Measurements from ENCODE around the gene JMJD6.
"Not testable (repeated sequence)": the region's sequence is repeated elsewhere in the genome, so short reads cannot be mapped to it uniquely, and the experiment has no call there.

Gene JMJD6

GRCh38 chr17:76726231-76726775, at the start of gene JMJD6:
Gene JMJD6, minus strand, starts transcription at chr17:76726606. Its CDS starts 131 bp downstream, at chr17:76726475.
- DNase-seq (ENCODE audit: low read depth in 2 of 2, low spot score in 1 of 2), result peak; percentile 79 to 92

- DNase-seq (ENCODE audit: low read depth in 2 of 2, low spot score in 1 of 2), result no peak
These were observed 48.7 kb upstream of the JMJD6 start for GRCh38 chr17:76775021-76775600.

DNA sequence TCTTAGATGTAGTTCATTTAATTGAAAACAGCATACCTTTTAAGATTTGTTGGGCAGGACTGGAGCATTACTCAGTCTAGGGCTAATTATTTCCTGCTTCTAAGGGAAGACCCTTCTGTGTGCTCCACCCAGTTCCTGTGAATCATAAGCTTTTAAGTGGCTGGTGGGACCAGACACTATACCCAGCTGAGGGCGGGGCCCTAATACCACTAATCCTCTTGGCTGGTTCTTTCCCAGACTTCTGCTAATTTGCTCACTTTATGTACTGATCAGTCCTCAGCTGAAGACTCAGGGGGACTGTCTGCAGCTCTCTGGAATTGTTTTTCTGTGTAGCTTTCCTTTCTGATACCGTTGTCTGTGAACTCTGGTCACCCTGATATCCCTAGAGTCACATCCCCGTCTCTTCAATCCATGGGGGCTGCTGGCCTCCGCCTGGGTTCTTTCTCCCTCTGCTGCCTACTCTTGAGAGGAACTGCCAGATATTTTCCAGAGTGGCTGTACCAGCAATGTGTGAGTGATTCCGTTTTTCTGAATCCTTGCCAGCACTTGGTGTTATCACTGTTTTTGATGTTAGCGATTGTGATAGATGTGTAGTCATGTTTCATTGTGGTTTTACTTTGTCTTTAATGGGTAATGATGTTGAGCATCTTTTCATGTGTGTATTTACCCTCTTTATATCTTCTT, 46.6 kb upstream of the JMJD6 start:
- DNase-seq (ENCODE audit: low read depth in 2 of 2, low spot score in 1 of 2), result peak; percentile 16 to 37

- DNase-seq (ENCODE audit: low read depth in 2 of 2, low spot score in 1 of 2), result no peak
These were observed 32.2 kb upstream of the JMJD6 start for GRCh38 chr17:76758570-76758969.

DNA sequence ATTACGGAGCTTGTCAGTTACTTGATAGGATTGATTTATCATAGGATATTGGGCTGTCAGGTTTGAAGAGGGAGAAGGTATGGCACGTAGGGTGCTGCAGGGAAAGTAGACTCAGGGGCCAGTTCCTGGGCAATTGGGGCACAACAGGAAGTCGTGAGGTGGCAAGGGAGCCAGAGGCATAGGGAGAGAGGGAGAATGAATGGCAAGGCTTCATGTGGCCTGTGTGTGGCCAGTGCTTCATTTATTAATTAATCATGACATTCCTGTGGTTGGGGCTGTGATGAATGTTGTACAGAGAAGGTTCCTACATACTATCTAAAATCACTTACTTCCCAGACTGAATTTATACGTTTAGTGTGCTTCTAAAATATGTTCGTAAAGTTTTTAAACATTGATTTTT, 30.9 kb upstream of the JMJD6 start:
- DNase-seq (ENCODE audit: low read depth in 2 of 2, low spot score in 1 of 2), result no peak

DNA sequence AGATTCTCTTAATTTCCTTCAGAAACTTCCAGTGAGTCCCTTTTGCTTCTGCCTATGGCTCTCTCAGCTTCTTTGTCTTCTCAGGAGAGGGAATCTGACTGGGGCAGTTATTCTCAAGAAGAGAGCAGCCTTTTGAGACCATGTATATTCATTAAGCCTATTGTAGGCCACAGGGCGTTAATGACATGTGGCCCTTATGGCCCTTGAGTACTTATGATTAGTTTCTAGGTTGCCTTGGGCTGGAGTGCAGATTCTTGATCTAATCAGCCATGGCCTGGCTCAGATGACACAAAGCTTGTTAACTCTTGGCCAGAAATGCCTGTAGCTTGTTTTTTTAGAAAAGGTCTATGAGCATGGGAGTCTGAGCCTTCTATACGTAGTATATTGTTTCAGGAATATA, 28.9 kb upstream of the JMJD6 start:
- no peak for DNase-seq (ENCODE audit: low read depth in 2 of 2, low spot score in 1 of 2)

DNA sequence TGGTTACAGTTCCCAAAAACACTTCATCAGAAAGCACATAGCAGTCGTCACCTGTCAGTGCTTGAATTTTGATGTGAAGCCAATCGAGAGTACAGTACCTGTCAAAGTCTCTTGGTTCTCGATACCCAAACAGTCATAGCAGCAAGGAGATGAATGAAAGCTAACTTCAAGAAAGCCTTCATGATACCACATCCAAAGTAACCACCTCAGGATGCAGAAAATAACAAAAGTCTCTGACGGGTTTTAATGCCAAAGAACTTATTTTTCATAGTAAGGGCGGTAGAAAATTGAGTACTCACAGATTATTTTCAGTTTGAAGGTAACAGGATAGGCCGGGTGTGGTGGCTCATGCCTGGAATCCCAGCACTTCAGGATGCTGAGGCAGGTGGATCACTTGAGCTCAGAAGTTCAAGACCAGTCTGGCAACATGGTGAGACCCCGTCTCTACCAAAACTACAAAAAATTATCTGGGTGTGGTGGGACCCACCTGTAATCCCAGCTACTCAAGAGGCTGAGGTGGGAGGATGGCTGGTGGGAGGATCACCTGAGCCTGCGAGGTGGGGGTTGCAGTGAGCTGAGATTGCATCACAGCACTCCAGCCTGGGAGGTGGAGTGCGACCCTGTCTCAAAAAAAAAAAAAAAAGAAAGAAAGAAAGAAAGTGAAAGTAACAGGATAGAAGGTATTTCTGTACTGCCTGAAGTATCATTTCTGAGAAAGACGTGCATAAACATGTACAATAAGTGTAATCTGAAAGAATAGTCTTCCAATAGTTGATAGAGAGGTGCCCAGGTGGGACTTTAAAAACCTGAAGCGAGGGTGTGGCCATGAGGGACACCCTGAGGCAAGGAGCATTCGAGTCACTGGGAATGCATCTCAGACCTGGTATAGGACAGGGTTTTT, 26.9 kb upstream of the JMJD6 start:
- no peak for DNase-seq (ENCODE audit: low read depth in 2 of 2, low spot score in 1 of 2)

- DNase-seq (ENCODE audit: low read depth in 2 of 2, low spot score in 1 of 2), result no peak
These were observed 25.6 kb upstream of the JMJD6 start for GRCh38 chr17:76752006-76752405.

GRCh38 chr17:76751416-76751993, 25.1 kb upstream of the JMJD6 start:
- DNase-seq (ENCODE audit: low read depth in 2 of 2, low spot score in 1 of 2), result no peak

DNA sequence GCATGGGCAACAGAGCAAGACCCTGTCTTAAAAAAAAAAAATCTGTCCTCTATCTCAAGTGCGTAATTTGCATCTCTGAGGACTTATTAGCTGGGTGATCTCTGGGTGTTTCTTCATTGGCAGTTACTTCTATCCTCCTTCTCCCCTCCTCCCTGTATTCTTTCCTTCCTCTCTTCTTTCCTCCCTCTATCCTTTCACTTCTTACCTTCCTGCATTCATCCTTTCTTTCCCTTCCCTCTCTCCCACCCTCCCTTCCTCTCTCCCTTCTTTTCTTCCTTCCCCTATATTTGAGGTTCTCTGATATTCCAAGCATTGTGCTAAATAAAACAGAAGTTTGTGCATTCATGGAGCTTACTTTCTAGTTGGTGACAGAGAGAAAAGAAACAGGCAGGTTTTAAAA, 22.3 kb upstream of the JMJD6 start:
- DNase-seq (ENCODE audit: low read depth in 2 of 2, low spot score in 1 of 2), result no peak

- no peak for DNase-seq (ENCODE audit: low read depth in 2 of 2, low spot score in 1 of 2)
These were observed 21.4 kb upstream of the JMJD6 start for GRCh38 chr17:76747716-76748363.

- not testable (repeated sequence) for DNase-seq (ENCODE audit: low read depth in 2 of 2, low spot score in 1 of 2)
These were observed 19.4 kb upstream of the JMJD6 start for GRCh38 chr17:76745785-76746184.

DNA sequence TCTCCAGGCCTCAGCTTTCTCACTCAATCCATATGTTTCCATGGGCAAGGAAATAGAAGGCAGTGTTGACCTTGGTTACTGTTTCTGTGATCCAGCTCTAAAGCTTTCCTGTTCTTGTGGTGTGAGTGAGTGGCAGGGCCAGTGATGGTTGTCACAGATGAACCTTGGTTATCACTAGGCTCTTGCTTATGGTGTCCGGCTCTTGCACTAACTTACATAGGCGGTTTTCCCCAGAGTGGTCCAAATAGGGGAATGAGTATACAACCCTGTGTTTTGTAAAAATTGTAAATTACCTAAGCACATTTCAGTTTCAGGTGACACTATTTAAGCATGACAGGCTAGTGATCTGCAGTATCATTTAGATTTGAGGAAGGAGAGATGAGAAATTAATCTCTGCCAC, 18.3 kb upstream of the JMJD6 start:
- DNase-seq (ENCODE audit: low read depth in 2 of 2, low spot score in 1 of 2), result no peak

GRCh38 chr17:76742958-76743357, 16.6 kb upstream of the JMJD6 start:
- no peak for DNase-seq (ENCODE audit: low read depth in 2 of 2, low spot score in 1 of 2)

DNA sequence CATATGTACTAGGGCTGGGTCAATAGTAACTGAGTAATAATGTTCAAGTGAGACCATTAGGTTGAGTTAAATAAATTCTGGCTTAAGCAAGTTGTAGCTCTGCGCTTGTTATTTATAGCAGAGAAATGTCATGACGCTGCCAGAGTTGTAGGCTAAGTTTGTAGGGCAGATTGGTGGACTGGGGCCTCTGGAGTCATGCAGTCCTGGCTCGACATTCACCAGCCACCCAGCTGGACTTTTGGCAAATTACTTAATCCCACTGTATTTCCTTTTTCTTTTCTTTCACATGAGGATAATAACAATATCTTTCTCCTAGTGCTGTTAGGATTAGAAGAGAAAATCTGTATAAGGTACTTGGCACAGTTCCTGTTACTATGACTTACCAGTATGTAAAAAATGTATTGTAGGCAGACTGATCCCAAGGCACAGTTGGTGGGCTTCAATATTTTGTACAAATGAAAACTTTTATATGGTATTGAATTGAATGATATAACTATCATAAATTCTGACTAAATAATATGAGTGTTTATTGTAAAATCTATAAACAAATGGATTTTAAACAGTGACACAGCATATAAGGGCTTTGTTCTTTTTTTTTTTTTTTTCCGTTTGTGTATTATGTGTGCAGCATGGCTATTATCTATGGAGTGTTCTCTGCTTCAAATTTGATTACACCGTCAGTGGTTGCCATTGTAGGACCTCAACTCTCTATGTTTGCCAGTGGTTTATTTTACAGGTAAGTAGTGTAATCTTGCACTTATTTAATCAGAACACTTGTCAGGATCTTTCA, 14.1 kb upstream of the JMJD6 start:
- DNase-seq (ENCODE audit: low read depth in 2 of 2, low spot score in 1 of 2), result no peak

DNA sequence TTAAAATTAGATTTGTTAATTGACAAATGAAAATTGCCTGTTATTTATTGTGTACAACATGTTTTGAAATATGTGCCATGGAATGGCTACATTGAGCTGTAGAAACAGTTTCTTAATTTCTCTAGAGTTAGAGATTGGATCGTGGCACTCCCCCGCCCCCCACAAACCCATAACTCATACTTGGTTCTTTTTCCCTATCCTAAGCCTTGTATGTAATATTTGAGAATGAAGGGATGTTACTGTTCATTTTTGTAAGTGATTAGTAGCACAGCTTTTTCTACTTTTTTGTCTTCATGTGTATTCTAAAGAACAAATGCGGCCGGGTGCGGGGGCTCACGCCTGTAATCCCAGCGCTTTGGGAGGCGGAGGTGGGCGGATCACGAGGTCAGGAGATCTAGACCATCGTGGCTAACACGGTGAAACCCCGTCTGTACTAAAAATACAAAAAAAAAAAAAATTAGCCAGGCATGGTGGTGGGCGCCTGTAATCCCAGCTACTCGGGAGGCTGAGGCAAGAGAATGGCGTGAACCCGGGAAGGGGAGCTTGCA, 13.2 kb upstream of the JMJD6 start:
- not testable (repeated sequence) for DNase-seq (ENCODE audit: low read depth in 2 of 2, low spot score in 1 of 2)

- no peak for DNase-seq (ENCODE audit: low read depth in 2 of 2, low spot score in 1 of 2)
These were observed 12.1 kb upstream of the JMJD6 start for GRCh38 chr17:76738468-76738850.

GRCh38 chr17:76737676-76738467, 11.5 kb upstream of the JMJD6 start, which contains the start of gene MFSD11:
Gene MFSD11, plus strand, starts transcription at chr17:76738119. Its CDS starts 234 bp downstream, at chr17:76738353.
- peak; percentile 64 to 84 for DNase-seq (ENCODE audit: low read depth in 2 of 2, low spot score in 1 of 2)

Measured in stimulated activated CD8-positive, alpha-beta memory T cell treated with anti-CD3 and anti-CD28 coated beads, Interleukin-4, amount 100 ng/mL, for 4 hours (primary cell).